GM18951 (cell line): ENCODE measurements around the gene GATA3.

Experiments
- POLR2A ChIP-seq: IDR thresholded peaks from 4 replicates; pipeline ENCODE4 v1.6.1; 2011; ENCODE audit warnings: mild to moderate bottlenecking; ENCODE audit not compliant: insufficient read length, insufficient read depth; ENCODE audit errors: extremely low read depth
- in situ Hi-C: fragments of 300-500 bp; cut with MboI; formaldehyde crosslinking; loops from one replicate; pipeline ENCODE4 v1.12.0; 2022; ENCODE audit warnings: low sequenced_read_pairs, mixed read lengths, inconsistent platforms; ENCODE audit not compliant: unreplicated experiment

The GATA3 gene

GRCh38 chr10:8054494-8055407, at the start of gene GATA3:
Gene GATA3, plus strand, starts transcription at chr10:8054688. Its CDS starts 968 bp downstream, at chr10:8055656.
- in situ Hi-C loops, result no loop called here
- TF ChIP-seq POLR2A, result peak; percentile 39

GRCh38 chr10:8006274-8006999, 48.1 kb upstream of the GATA3 start:
- in situ Hi-C loops, result no loop called here

GRCh38 chr10:8009031-8009430, 45.5 kb upstream of the GATA3 start:
- in situ Hi-C loops, result no loop called here
- no peak for TF ChIP-seq POLR2A

More at GRCh38 chr10:8006274-8006999, 48.1 kb upstream of the GATA3 start:
- TF ChIP-seq POLR2A, result no peak

- TF ChIP-seq POLR2A, result no peak
- in situ Hi-C loops, result no loop called here
Observed at GRCh38 chr10:8013006-8013405, 41.5 kb upstream of the GATA3 start.

- in situ Hi-C loops, result no loop called here
- TF ChIP-seq POLR2A, result no peak
Observed at GRCh38 chr10:8013619-8014018, 40.9 kb upstream of the GATA3 start.

GRCh38 chr10:8014649-8015048, 39.8 kb upstream of the GATA3 start:
- in situ Hi-C loops, result no loop called here
- TF ChIP-seq POLR2A, result no peak

- TF ChIP-seq POLR2A, result no peak
- in situ Hi-C loops, result no loop called here
Observed at GRCh38 chr10:8017277-8017676, 37.2 kb upstream of the GATA3 start.

- in situ Hi-C loops, result no loop called here
- no peak for TF ChIP-seq POLR2A
Observed at GRCh38 chr10:8023321-8023720, 31.2 kb upstream of the GATA3 start.

- in situ Hi-C loops, result no loop called here
- no peak for TF ChIP-seq POLR2A
Observed at GRCh38 chr10:8023851-8024250, 30.6 kb upstream of the GATA3 start.

- no peak for TF ChIP-seq POLR2A
- in situ Hi-C loops, result loop anchor here (25.0 kb wide), 2 partner anchors 1186 to 1286 kb away; no protein-coding TSS in a partner anchor
Observed at GRCh38 chr10:8026349-8027259, 27.9 kb upstream of the GATA3 start.

- in situ Hi-C loops, result loop anchor here (25.0 kb wide), 2 partner anchors 1181 to 1281 kb away; no protein-coding TSS in a partner anchor
Observed at GRCh38 chr10:8031211-8031610, 23.3 kb upstream of the GATA3 start.

GRCh38 chr10:8032558-8032957, 21.9 kb upstream of the GATA3 start:
- no peak for TF ChIP-seq POLR2A
- in situ Hi-C loops, result loop anchor here (25.0 kb wide), 2 partner anchors 1180 to 1280 kb away; no protein-coding TSS in a partner anchor
